Stimulated activated CD8-positive, alpha-beta memory T cell treated with anti-CD3 and anti-CD28 coated beads, Interleukin-12 subunit alpha, Interleukin-12 subunit beta, amount 100 ng/mL, for 24 hours (primary cell): ENCODE data around the gene NPBWR2.

Experiments used
- DNase-seq: peaks from one replicate; pipeline ENCODE4 v3.0.0-alpha.2; 2020; ENCODE audit errors: extremely low read depth

Gene NPBWR2, protein sequence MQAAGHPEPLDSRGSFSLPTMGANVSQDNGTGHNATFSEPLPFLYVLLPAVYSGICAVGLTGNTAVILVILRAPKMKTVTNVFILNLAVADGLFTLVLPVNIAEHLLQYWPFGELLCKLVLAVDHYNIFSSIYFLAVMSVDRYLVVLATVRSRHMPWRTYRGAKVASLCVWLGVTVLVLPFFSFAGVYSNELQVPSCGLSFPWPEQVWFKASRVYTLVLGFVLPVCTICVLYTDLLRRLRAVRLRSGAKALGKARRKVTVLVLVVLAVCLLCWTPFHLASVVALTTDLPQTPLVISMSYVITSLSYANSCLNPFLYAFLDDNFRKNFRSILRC

DNA sequence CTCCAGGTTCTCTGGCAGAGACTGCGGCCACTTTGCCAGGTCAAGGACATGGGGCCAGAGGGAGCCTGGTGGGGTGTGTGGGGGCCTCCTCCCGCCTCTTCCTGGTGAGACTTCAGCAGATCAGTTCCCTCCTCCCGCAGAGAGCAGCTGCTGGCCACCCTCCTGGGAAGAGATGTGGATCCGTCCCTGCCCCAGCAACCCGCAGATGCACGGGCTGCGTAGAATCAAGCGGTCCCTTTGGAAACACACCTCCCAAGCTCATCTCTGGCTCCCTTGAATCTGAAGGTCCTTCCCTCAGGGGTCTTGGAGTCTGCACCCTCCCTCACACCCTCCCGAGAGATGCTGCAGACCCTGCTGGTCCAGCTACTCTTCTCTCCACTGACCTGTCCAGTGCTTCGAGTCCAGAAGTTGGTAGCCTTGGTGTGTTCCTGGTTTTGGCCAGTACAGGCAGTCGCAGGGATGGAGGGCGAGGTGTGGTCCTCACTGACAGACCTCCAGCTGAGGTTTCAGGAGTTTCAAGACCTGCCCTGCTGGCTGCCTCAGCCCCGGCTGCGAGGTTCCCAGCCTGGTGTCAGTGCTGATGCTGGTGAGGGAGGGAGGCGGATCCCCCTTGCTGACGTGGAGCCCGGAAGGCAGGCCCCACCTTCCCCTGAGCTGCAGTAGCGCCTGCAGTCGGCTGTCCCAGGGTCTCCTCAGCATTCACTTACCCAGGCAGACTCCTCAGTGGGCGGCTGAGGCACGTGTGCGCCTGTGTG, at the start of gene NPBWR2:
TSS of gene NPBWR2 (minus strand) at position 585 of the 755 bp plus-strand sequence. CDS start 734 bp downstream, outside the sequence.
- DNase-seq: no peak

DNA sequence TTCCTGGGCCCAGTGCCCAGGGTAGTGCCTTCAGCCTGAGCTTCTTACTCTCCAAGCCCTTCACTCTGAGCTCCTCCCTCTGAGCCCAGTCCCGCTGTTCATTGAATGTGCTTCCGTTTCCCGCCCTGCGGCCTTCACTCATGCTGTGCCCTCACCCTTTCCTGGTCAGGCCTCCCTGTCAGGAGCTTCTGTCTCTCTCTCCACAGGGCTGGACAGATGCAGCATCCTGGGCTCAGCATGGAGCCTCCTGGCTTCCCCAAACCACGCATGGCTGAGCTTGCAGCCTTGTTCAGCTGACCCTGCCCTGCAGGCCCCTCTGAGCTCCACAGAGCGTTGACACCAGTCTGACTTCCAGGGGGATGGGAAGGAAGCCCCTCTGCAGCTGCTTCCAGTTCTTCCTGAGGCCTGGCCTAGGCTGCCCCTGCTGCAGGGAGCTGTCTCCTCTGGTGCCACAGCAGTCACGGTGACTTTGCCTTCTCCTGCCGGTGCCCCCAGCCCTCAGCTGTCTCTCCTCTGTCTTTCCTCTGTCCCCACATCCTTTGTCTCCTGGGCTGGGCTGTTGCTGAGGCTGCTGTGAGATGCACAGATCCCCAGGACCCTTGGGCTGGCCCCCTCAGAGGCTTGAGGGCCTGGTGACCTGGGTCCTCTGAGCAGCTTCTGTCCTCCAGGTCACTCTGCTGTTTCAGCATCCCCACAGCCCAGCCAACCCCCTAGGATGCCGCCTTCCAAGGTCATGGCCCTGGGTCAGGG, 48.9 kb upstream of the NPBWR2 start:
- no peak for DNase-seq

DNA sequence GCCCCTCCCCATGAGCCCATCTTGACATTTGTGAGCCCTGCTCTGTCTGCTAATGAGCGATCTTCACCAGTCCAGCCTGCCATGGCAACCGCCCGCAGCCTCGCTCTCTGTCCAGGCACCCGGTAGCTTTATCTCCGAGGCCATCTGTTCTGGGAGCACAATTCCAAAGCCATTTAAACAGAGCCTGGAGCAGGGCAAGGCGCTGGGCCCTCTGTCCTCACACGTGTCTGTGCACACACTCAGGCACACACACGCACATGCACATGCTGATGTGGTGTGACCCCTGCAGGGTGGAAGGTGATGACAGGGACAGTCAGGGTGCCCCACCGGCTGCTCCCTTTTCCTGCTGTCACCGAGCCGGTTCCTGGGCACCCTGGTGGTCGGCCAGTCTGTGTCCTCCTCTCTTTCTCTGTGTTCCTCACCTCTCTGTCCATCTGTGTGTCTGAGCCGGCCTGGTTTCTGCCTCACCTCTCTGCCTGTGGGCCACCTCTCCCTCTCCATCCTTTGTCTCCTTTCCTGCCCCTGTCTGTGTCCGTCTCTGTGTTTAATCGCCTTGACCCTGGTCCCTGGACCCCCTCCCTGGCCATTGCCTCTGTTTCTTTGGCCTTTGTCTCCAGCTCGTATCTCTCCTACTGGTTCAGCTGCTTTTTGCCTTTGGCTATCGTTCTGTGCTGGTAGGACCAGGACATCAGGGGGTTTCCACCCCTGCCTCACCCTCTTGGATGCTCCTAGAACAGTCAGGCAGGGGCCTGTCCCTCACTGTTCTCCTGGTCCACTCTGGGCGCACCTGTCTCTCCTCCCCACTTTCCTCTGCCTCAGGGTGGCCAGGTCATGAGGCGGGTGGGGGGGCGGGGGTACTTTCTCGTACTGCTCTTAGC, 48.1 kb upstream of the NPBWR2 start:
- no peak for DNase-seq

GRCh38 chr20:64154590-64155257, 47.4 kb upstream of the NPBWR2 start:
- no peak for DNase-seq

DNA sequence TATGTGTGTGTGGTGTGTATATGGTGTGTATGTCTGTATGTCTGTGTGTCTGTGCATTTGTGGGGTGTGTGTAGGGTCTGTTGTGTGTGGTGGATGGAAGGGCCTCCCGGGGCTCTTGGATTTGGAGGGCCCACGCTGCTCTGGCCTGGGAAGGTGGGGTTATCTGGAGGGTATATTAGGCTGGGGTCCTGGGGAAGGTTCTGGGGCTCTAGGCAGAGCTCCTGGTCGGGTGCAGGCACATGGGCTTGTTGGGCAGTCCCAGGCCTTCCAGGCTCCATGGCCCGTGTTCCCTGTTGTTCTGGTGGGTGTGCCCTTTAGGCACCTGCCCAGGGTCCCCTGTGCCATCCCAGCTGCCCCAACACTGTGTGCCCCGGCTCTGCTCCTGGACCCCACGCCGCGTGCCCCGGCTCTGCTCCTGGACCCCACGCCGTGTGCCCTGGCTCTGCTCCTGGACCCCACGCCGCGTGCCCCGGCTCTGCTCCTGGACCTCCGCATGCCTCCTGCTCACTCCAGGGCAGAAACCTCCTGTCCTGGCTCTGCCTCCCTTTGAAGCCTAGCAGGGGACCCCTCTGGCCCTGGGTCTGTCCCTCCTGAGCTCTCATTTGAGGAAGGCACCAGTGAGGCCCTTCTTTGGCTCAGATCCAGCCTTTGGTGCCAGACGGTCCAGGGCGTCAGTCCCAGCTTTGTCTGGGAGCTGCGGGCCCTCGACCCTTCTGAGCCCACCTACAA, 46.7 kb upstream of the NPBWR2 start:
- no peak for DNase-seq

- DNase-seq: no peak
Observed at GRCh38 chr20:64153410-64153809, 46.0 kb upstream of the NPBWR2 start.

GRCh38 chr20:64152906-64153305, 45.5 kb upstream of the NPBWR2 start:
- DNase-seq: no peak

- DNase-seq: no peak
Observed at GRCh38 chr20:64151633-64152530, 44.5 kb upstream of the NPBWR2 start.

DNA sequence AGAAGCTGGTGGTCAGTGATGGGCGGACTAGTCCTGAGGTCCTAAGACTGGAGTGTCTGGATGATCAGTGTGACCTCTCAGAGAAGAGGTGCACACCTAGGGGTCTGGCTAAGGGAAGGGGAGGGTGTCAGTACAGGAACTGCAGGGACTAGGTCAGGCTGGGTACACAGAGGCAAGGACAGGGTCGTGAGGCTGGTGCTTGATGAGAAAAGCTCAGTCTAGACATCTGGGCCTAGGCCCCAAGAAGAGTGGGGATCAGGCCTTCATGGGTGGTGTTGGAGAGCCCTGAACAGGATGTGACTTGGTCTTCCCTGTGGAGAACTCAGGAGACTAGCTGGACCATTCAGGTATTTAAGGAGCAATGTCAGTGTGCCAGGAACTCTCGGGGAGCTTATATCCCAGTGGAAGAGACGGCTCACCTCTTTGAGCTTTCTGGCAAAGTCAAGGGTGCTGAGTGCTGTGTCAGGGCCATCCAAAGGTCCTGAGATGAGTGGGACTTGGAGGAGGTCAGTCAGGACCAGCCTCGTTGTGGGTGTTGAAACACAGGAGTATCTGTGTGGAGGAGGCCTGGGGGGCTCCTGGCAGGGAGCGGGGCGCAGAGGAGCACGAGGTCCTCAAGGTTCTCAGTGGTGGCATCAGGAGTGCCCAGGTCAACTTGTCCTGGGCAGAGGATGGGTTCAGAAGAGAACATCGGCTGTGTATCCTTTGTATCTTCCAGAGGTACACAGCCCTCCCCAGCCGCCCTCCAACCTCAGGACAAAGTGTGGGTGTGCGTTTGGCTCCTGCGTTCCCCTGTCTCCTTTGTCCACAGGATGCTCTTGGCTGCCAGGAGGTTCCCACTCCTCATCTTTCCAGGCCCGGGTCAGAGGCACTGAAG, 43.6 kb upstream of the NPBWR2 start:
- DNase-seq: no peak

- DNase-seq: no peak
Observed at GRCh38 chr20:64149809-64150560, 42.6 kb upstream of the NPBWR2 start.

GRCh38 chr20:64149141-64149540, 41.8 kb upstream of the NPBWR2 start:
- no peak for DNase-seq

DNA sequence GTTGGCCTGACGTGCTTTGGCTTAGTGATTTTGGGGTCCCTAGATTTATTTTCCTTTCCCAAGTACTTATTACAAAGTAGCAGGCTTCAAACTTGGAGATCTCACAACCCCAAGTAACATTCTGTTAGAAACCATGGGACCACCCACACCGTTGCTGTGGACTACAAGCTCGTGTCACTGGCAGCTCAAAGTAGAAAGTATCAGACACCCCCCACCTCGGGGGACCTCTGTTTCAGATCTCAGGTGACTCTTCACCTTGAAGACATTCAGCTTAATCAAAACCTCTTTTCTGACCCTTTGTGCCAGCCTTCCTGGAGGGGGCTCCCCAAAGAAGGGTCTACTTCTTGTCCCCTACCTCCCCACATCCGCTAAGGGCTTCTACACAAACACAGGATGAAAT, 41.2 kb upstream of the NPBWR2 start:
- DNase-seq: no peak

DNA sequence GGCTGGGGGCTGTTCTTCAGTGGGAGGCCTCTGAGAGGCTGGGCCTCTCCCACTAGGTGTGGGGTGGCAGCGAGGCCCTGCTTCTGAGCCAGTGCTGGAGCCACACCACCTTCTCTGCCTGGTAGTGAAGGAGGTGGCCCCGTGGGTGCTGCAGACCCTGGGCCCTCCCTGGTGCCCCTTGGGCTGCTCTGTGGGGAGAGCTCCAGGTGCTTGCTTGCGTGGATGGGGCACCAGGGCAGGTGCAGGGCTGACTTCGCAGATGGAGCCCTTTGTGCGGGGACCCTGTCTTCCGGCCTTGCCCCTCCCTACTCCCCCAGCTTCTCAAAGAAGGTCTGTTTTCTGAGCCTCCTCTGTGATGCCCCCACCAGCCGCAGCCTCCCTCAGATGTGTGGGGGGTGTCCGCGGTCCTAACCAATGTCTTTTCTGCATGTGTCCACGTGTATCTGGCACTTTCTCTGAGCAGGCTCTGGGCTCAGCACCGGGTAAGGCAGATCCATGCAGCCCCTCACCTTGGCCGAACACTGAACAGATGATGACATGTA, 39.6 kb upstream of the NPBWR2 start:
- no peak for DNase-seq

DNA sequence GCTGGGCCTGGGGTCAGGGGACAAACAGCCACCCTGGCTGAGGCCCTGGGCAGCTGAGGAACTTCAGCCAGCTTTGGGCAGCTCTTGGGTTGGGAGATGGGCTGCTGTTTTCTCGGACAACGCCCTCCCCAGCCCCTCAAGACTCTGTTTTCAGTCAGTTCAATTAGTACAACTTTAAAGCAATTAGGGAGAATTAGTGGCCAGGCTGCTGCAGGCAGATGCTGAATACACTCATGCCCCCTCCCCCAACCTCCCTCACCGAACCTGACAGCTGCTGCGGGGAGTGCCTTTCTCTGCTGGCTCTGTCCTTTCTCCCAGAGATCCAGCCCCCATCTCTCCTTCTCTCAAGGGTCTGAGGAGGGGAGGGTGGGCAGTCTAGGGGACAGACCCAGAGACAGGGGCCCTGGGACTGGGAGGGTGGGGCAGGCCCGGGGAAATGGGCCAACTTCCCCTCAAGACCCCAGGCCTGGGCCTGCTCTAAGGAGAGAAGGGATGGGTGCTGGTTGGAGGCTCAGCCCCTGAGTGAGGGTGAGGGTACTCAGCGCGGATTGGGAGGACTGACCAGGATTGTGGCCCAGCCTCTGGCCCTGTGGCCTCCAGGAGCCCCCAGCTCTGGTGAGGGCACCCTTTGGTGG, 39.1 kb upstream of the NPBWR2 start:
- DNase-seq: no peak

DNA sequence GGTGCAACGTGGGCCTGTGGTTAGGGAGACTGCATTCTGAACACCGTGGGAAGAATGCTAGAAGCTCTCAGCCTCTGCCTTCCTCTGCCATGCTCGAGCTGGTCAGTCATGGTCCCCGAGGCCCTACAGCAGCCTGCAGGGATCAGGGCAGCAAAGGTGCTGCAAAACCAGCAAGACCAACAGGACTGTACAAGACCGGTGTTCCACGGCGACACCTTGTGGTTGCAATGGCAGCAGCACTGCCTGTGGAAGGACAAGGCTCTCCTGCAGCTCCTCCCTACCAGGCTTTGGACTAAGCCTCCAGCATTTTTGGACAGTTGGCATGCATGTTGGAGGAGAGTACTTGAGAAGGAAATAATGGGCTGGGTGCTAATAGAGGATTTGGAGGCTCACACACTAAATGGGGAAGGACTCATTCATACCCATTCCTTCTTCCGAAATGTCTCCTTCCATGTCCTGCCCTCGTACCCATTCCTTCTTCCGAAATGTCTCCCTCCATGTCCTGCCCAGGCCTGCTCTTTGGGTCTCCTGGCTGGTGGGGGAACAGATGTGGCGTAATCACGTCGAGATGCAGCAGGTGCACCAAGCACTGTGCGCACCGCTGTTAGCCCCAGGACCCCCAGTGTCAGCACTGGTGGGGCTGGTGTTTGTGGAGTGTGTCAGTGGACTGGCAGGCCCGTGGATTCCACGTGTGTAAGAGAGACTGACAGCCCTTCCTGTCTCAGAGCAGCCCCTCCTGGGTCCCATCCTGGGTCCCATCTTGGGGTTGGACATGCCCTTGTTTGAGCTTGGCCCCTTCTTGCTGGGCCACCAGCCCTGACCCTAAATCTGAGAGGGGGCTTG, 38.3 kb upstream of the NPBWR2 start:
- no peak for DNase-seq
